DOHH2 (cell line): ENCODE measurements around the gene TLCD5.

Experiments used
- H3F3A ChIP-seq: fragments of 200-600 bp; sonication (generic), shearing (Covaris generic); 2 replicates; pipeline ENCODE4 v1.6.0; 2016; ENCODE audit warnings: antibody characterized with exemption, mild to moderate bottlenecking; ENCODE audit not compliant: control insufficient read depth, insufficient read depth
- H3K27ac ChIP-seq: fragments of 200-600 bp; sonication (generic); 2 replicates; pipeline ENCODE4 v1.5.1; 2014; ENCODE audit warnings: low read depth, mild to moderate bottlenecking, low read length, moderate library complexity
- H3K27me3 ChIP-seq: fragments of 200-600 bp; sonication (generic); 2 replicates; pipeline ENCODE4 v1.6.1; 2014; ENCODE audit warnings: mild to moderate bottlenecking, low read length, mixed read lengths; ENCODE audit not compliant: control insufficient read depth
- H3K36me3 ChIP-seq: fragments of 200-600 bp; sonication (generic); 2 replicates; pipeline ENCODE4 v1.6.1; 2014; ENCODE audit warnings: mild to moderate bottlenecking, low read length, moderate library complexity, mixed read lengths; ENCODE audit not compliant: control insufficient read depth
- H3K4me1 ChIP-seq: fragments of 200-600 bp; sonication (generic); 2 replicates; pipeline ENCODE4 v1.6.1; 2014; ENCODE audit warnings: mild to moderate bottlenecking, low read length, mixed read lengths; ENCODE audit not compliant: control insufficient read depth
- H3K4me2 ChIP-seq: fragments of 200-600 bp; sonication (generic); 2 replicates; pipeline ENCODE4 v1.6.0; 2014; ENCODE audit warnings: mild to moderate bottlenecking, low read length, moderate library complexity
- H3K4me3 ChIP-seq: fragments of 200-600 bp; sonication (generic); 2 replicates; pipeline ENCODE4 v1.5.1; 2014; ENCODE audit warnings: mild to moderate bottlenecking, low read length, mixed read lengths
- H3K79me2 ChIP-seq: fragments of 200-600 bp; sonication (generic); 2 replicates; pipeline ENCODE4 v1.6.1; 2014; ENCODE audit warnings: mild to moderate bottlenecking, low read length, mixed read lengths; ENCODE audit not compliant: control insufficient read depth
- H3K9me2 ChIP-seq: fragments of 200-600 bp; sonication (generic); replicated peaks from 2 replicates; pipeline ENCODE4 v1.6.1; 2014; ENCODE audit warnings: mild to moderate bottlenecking, low read length, mixed read lengths; ENCODE audit not compliant: control insufficient read depth
- H3K9me3 ChIP-seq: fragments of 200-600 bp; sonication (generic); 2 replicates; pipeline ENCODE4 v1.6.1; 2014; ENCODE audit warnings: antibody characterized with exemption, low read length, mixed read lengths; ENCODE audit not compliant: control insufficient read depth, insufficient read depth
- H4K20me1 ChIP-seq: fragments of 200-600 bp; sonication (generic); 2 replicates; pipeline ENCODE4 v1.6.0; 2014; ENCODE audit warnings: low read depth, mild to moderate bottlenecking, antibody characterized with exemption, low read length, moderate library complexity; ENCODE audit not compliant: control insufficient read depth, insufficient read depth
- EZH2phosphoT487 ChIP-seq: fragments of 200-600 bp; sonication (generic); IDR thresholded peaks from 2 replicates; pipeline ENCODE4 v1.6.1; 2017; ENCODE audit warnings: borderline replicate concordance, mild to moderate bottlenecking, antibody characterized with exemption, low read length, moderate library complexity, mixed read lengths
- TF ChIP-seq, protein P1 (sequence below): fragments of 200-600 bp; sonication (generic); IDR thresholded peaks from one replicate; pipeline ENCODE4 v1.5.1; 2014; ENCODE audit warnings: antibody characterized with exemption, mild to moderate bottlenecking, low read depth, low read length; ENCODE audit not compliant: poor library complexity, severe bottlenecking

TLCD5 gene

DNA sequence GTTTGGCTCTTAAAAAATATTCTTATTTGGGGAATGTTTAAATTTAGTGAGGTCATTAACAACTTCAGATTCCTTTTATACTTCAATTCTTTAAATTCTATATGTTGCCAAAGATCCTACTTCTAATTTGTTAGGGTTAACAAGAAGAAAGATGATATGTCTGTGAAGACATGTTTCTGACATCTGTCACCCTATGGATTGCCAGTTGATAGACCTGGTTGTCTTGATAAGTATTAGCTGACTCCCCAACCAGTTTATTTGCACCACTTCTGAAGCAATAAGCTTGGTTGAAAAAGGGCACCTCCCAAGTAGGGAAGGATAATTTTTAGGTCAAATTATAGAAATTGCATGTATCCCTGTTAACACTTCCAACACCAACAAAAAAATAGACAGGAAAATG lies 40.4 kb downstream of the TLCD5 start:
- no peak overlapping the region for H3K27ac ChIP-seq
- no peak overlapping the region for H3K4me3 ChIP-seq
- no peaks in the 10 kb centered on the region for H3K9me2 ChIP-seq
- no peaks in the 10 kb centered on the region for H3K9me3 ChIP-seq
- no peaks in the 10 kb centered on the region for H3K4me1 ChIP-seq
- no peaks in the 10 kb centered on the region for H4K20me1 ChIP-seq
- TF ChIP-seq EZH2phosphoT487, result no peak
- TF ChIP-seq, protein P1, sequence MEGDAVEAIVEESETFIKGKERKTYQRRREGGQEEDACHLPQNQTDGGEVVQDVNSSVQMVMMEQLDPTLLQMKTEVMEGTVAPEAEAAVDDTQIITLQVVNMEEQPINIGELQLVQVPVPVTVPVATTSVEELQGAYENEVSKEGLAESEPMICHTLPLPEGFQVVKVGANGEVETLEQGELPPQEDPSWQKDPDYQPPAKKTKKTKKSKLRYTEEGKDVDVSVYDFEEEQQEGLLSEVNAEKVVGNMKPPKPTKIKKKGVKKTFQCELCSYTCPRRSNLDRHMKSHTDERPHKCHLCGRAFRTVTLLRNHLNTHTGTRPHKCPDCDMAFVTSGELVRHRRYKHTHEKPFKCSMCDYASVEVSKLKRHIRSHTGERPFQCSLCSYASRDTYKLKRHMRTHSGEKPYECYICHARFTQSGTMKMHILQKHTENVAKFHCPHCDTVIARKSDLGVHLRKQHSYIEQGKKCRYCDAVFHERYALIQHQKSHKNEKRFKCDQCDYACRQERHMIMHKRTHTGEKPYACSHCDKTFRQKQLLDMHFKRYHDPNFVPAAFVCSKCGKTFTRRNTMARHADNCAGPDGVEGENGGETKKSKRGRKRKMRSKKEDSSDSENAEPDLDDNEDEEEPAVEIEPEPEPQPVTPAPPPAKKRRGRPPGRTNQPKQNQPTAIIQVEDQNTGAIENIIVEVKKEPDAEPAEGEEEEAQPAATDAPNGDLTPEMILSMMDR, result no peak
- no peaks in the 10 kb centered on the region for H3K36me3 ChIP-seq
- H3K4me2 ChIP-seq, result no peak overlapping the region
- H3K27me3 ChIP-seq, result no peaks in the 10 kb centered on the region
- no peaks in the 10 kb centered on the region for H3K79me2 ChIP-seq
- no peaks in the 10 kb centered on the region for H3F3A ChIP-seq

DNA sequence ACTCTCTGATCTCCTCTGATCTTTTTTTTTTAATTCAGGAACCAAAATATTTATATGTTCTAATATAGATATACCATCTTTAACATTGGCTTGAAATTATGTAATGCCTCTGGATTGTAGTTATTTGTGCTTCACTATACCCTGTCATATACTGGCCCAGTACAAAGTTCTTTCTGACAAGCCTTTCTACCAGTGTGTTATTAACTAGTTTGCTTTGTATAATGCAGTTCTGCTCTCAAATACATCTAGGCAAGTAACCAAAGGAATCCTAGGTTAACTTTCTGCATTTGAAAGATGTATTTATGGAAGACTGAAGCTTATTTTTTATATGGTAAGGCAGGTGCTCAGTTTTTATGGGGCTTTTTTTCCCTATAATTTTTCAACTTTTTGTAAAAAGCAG lies 47.2 kb downstream of the TLCD5 start:
- H3K9me3 ChIP-seq, result no peaks in the 10 kb centered on the region
- no peaks in the 10 kb centered on the region for H3F3A ChIP-seq
- no peaks in the 10 kb centered on the region for H3K36me3 ChIP-seq
- peaks cover 4% of the 10 kb centered on the region for H3K79me2 ChIP-seq
- H3K4me3 ChIP-seq, result no peak overlapping the region
- H3K9me2 ChIP-seq, result no peaks in the 10 kb centered on the region
- no peak overlapping the region for H3K27ac ChIP-seq
- no peaks in the 10 kb centered on the region for H3K27me3 ChIP-seq
- no peak for TF ChIP-seq EZH2phosphoT487
- TF ChIP-seq, protein P1, result no peak
- H4K20me1 ChIP-seq, result no peaks in the 10 kb centered on the region
- no peaks in the 10 kb centered on the region for H3K4me1 ChIP-seq
- H3K4me2 ChIP-seq, result no peak overlapping the region

DNA sequence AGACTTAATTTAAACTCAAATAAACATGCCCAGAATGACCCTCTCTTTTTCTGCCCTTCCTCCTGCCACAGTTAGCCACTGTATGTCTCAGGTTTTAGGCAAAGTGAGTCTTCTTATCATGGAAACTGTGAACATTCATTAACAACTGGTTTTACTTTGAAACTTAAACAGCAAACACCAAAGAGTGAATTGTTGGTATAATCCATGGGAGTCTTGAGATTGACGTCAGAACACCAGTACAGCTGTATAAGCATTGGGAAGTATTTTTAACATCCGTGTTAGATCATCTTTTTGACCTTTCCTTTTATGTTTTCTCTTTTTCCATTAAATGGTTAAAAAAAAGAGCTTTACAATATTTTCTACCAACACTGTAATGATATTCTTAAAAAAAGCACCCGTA lies 50.0 kb downstream of the TLCD5 start:
- Histone ChIP-seq H3F3A (no peaks in the 10 kb centered on the region), H3K79me2 (peaks cover 10% of the 10 kb centered on the region), H3K4me2 (no peak overlapping the region), H3K4me3 (no peak overlapping the region), H4K20me1 (no peaks in the 10 kb centered on the region), H3K9me3 (no peaks in the 10 kb centered on the region), H3K9me2 (no peaks in the 10 kb centered on the region), H3K27me3 (no peaks in the 10 kb centered on the region), H3K27ac (no peak overlapping the region), H3K36me3 (no peaks in the 10 kb centered on the region), H3K4me1 (no peaks in the 10 kb centered on the region)
- no peak for TF ChIP-seq EZH2phosphoT487
- TF ChIP-seq, protein P1, result no peak
